Mucosa of descending colon (tissue), 3 donors: ENCODE measurements around the gene NME7. TPM values are rescaled to one million over a fixed set of nuclear protein-coding genes. Genes with fewer than 3 reads are reported as not detected.
A peak's percentile ranks its signal among the peaks of the same experiment; 100 is the strongest.
"Not testable (repeated sequence)": the region's sequence is repeated elsewhere in the genome, so short reads cannot be mapped to it uniquely, and the experiment has no call there.

Source experiments
- ATAC-seq: fragments of 200-7000 bp; cut with Tn5 transposase; one replicate; pipeline ENCODE4 v1.9.1; 2020; ENCODE audit warnings: mild to moderate bottlenecking, moderate library complexity
- DNase-seq, 3 donors: peaks; one replicate each; pipeline ENCODE4 v3.0.0-alpha.2; 2020
- H3K36me3 ChIP-seq: fragments of 200-600 bp; one replicate; pipeline ENCODE4 v1.8.0; 2021; ENCODE audit warnings: low read depth, mild to moderate bottlenecking
- H3K4me1 ChIP-seq: fragments of 200-600 bp; one replicate; pipeline ENCODE4 v1.8.0; 2021; ENCODE audit warnings: low read depth, mild to moderate bottlenecking
- H3K4me3 ChIP-seq: fragments of 200-600 bp; one replicate; pipeline ENCODE4 v1.8.0; 2021; ENCODE audit warnings: mild to moderate bottlenecking
- H3K9me3 ChIP-seq: fragments of 200-600 bp; one replicate; pipeline ENCODE4 v1.8.0; 2021; ENCODE audit warnings: mild to moderate bottlenecking
- intact Hi-C, 2 donors: fragments of 100-400 bp; cut with DNase I in 1 of 2; cut with micrococcal nuclease in 1 of 2; formaldehyde crosslinking; loops; one replicate each; pipeline versions ENCODE4 v1.11.0 to v1.11.1; 2022; cut with DNase I, micrococcal nuclease
- total RNA-seq, 3 donors: library from RNA; stranded (reverse); fragmentation: NEBNext Ultra II Directional in 2 of 3; extraction: Animal tissue kit (Norgen Biotek cat#: 25700) in 2 of 3; gene quantifications; one replicate each; pipeline versions ENCODE4 v1.2.1 to v1.2.4, GENCODE V29; 2021 to 2023
- TF ChIP-seq, protein P1 (sequence below): fragments of 200-600 bp; IDR thresholded peaks from one replicate; pipeline ENCODE4 v1.8.0; 2022; ENCODE audit warnings: antibody characterized with exemption, mild to moderate bottlenecking
- donor health status: DM: no; HTN: no; CAD: no; lungs with moderate emphysema.
- donor health status: DM: no; HTN: no; CAD: no.
- donor health status: DM: no; HTN: yes; CAD: no.

NME7 gene
- total RNA-seq, 3 donors from 2014 or later, result 6.4 to 15.6 (median 7.2) TPM

DNA sequence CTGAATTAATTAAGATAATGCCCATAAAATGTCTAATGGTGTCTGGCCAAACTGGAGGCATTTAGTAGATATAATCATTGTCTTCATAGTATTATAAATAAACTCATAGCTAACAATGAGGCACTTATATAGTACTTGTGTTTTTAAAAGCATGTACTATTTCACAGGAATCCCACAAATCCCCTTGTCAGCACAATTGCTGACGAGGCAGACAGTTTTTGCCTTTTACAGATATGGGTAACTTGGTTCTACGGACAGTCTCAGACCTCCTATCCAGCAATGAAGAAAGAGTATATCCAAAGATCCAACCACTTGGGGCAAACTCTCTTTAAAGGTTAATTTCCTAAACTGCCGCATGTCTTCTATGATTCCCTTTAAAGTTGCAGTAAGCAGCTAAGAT, 187.4 kb downstream of the NME7 start:
- Histone ChIP-seq H3K9me3 (no peaks in the 10 kb centered on the region), H3K4me1 (no peaks in the 10 kb centered on the region), H3K36me3 (no peaks in the 10 kb centered on the region), H3K4me3 (no peak overlapping the region)
- TF ChIP-seq, protein P1, sequence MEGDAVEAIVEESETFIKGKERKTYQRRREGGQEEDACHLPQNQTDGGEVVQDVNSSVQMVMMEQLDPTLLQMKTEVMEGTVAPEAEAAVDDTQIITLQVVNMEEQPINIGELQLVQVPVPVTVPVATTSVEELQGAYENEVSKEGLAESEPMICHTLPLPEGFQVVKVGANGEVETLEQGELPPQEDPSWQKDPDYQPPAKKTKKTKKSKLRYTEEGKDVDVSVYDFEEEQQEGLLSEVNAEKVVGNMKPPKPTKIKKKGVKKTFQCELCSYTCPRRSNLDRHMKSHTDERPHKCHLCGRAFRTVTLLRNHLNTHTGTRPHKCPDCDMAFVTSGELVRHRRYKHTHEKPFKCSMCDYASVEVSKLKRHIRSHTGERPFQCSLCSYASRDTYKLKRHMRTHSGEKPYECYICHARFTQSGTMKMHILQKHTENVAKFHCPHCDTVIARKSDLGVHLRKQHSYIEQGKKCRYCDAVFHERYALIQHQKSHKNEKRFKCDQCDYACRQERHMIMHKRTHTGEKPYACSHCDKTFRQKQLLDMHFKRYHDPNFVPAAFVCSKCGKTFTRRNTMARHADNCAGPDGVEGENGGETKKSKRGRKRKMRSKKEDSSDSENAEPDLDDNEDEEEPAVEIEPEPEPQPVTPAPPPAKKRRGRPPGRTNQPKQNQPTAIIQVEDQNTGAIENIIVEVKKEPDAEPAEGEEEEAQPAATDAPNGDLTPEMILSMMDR, result no peak
- intact Hi-C loops, result no loop called here
- ATAC-seq (no peak), DNase-seq (no peak)

DNA sequence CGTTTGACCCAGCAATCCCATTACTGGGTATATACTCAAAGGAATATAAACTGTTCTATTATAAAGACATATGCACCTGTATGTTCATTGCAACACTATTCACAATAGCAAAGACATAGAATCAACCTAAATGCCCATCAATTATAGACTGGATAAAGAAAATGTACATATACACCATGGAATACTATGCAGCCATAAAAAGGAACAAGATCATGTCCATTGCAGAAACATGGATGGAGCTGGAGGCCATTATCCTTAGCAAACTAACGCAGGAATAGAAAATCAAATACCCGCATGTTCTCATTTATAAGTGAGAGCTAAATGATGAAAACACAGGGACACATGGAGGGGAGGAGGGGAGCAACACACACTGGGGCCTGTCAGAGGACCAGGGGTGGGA, 188.2 kb downstream of the NME7 start:
- H3K4me3 ChIP-seq, DNase-seq, H3K36me3 ChIP-seq, H3K9me3 ChIP-seq, intact Hi-C loops, H3K4me1 ChIP-seq, ATAC-seq: not testable (repeated sequence)

DNA sequence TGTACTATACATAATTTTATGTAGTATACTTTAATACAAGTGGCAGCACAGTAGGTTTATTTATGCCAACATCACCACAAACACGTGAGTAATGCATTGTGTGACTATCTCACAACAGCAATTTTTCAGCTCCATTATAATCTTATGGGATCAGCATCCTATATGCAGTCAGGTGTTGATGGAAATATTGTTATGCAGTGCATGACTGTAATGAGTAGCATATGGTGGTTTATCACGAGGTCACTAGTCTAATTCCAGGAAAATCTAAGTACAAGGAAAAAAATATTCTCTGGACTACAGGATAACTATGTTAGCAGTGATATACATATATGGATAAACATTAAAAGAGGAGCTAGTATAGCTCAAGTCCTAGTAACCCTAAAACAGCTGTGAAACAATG, 192.1 kb downstream of the NME7 start:
- DNase-seq, result no peak

DNA sequence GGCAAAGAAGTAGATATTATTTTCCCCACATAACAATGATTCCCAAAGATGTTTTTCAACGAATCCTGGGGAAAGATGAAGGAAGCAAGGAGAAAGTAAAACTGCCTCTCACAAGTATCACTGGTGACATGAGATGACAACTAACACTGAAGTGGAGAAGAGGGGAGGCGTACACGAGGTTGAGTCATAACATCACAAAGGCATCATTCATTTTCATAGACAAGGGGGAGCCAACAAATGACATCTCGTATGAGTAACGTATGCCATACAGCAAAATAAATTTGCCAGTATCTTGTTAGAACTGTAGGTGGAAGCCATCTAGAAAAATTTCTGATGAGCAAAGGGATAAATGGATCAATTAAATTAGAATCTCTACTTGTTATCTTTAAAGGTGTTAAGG, 204.5 kb downstream of the NME7 start:
- Histone ChIP-seq H3K4me1 (no peaks in the 10 kb centered on the region), H3K9me3 (no peaks in the 10 kb centered on the region), H3K4me3 (no peak overlapping the region), H3K36me3 (no peaks in the 10 kb centered on the region)
- TF ChIP-seq, protein P1, result no peak
- ATAC-seq (no peak), DNase-seq (no peak)
- intact Hi-C loops, result no loop called here

More for the DNA sequence above, 192.1 kb downstream of the NME7 start:
- no peaks in the 10 kb centered on the region for H3K4me1 ChIP-seq
- no peak for ATAC-seq
- intact Hi-C loops, result no loop called here
- no peak overlapping the region for H3K4me3 ChIP-seq
- TF ChIP-seq, protein P1, result no peak
- H3K36me3 ChIP-seq, result no peaks in the 10 kb centered on the region
- no peaks in the 10 kb centered on the region for H3K9me3 ChIP-seq

DNA sequence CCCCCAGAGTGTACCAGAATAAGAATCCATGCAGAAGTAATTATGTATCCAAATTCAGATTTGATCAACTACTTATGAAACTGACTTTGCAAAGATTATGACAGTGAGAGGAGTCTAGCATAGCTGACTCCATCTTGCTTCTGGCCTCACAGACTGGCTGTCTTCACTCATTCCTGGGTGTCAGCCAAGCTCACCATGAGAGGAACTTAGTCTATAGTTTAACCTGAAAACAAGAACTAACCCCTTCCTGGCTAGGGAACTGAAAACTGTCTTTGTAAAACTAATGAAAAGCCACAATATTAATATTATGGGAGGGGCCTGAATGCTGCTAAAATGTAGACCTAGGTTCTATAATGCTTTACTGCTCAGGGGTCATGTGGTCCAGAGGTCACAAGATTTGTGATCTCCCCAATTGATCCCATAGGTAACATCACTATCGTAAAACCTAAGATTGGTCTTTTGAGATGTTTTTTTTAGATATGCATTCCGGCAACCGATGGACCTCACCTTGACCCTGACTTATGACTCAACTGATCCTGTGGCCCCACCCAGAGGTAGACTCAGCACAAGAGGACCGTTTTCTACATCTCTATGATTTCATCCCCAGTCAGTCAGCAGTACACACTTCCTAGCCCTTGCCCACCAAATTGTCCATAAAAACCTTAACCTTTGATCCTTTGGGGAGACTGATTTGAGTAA, 206.0 kb downstream of the NME7 start:
- TF ChIP-seq, protein P1, result no peak
- H3K4me1 ChIP-seq, result peaks cover 6% of the 10 kb centered on the region
- no peaks in the 10 kb centered on the region for H3K9me3 ChIP-seq
- ATAC-seq (peak; percentile 67), DNase-seq (no peak)
- H3K4me3 ChIP-seq, result no peak overlapping the region
- H3K36me3 ChIP-seq, result no peaks in the 10 kb centered on the region
- intact Hi-C loops, result no loop called here

DNA sequence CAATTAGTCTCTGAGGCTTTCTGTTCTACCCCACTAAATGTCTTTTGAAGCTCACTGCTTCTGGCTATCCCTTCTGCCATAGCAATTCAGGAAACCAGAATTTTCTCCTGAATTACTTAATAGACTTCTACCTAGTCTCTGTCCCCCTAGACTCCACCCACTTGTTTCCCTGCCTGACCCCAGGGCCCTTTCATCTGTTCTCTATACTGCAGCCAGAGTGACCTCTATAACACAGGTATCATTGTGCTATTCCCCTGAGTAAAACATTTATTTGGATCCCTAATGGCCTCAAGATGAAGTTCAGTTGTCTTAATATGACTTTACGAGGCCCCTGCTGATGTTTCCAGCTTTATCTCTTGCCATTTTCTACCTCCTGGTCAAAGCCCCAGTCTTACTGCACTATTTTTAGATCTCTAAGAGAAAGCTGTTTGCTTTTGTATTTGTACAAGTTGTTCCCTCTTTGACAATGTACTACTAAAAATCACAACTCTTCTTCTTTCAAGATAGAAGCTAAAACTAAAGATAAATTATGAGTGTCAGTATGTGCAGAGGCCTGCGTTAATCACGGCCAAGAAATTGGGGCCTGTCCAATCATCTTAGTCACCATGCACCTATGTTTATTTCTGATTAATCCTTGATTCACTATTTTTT, 206.6 kb downstream of the NME7 start:
- DNase-seq (no peak), ATAC-seq (no peak)
- Histone ChIP-seq H3K4me1 (peaks cover 10% of the 10 kb centered on the region), H3K9me3 (no peaks in the 10 kb centered on the region), H3K4me3 (no peak overlapping the region), H3K36me3 (no peaks in the 10 kb centered on the region)
- intact Hi-C loops, result no loop called here
- TF ChIP-seq, protein P1, result no peak
